Measurements from ENCODE around the gene UNC5A.
"Not testable (repeated sequence)": the region's sequence is repeated elsewhere in the genome, so short reads cannot be mapped to it uniquely, and the experiment has no call there.

DNA sequence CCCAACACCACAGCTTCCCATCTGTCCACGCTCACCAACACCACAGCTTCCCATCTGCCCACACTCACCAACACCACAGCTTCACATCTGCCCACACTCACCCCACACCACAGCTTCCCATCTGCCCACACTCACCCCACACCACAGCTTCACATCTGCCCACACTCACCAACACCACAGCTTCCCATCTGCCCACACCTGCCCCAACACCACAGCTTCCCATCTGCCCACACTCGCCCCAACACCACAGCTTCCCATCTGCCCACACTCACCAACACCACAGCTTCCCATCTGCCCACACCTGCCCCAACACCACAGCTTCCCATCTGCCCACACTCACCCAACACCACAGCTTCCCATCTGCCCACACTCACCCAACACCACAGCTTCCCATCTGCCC lies 62.2 kb downstream of the UNC5A start:
- TF ChIP-seq, protein P1, sequence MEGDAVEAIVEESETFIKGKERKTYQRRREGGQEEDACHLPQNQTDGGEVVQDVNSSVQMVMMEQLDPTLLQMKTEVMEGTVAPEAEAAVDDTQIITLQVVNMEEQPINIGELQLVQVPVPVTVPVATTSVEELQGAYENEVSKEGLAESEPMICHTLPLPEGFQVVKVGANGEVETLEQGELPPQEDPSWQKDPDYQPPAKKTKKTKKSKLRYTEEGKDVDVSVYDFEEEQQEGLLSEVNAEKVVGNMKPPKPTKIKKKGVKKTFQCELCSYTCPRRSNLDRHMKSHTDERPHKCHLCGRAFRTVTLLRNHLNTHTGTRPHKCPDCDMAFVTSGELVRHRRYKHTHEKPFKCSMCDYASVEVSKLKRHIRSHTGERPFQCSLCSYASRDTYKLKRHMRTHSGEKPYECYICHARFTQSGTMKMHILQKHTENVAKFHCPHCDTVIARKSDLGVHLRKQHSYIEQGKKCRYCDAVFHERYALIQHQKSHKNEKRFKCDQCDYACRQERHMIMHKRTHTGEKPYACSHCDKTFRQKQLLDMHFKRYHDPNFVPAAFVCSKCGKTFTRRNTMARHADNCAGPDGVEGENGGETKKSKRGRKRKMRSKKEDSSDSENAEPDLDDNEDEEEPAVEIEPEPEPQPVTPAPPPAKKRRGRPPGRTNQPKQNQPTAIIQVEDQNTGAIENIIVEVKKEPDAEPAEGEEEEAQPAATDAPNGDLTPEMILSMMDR (conservative IDR thresholded peaks at IDR 0.05; ENCODE audit: low read depth, low read length): not testable (repeated sequence)
- TF ChIP-seq EZH2 (IDR thresholded peaks at IDR 0.05; ENCODE audit: low read length, unreplicated experiment): not testable (repeated sequence)

Measured in PC-3 (cell line).